Subcutaneous adipose tissue (tissue), 4 donors: ENCODE results near the gene PCGF3. TPM values are rescaled to one million over a fixed set of nuclear protein-coding genes. Genes with fewer than 3 reads are reported as not detected.

Experiments used
- CTCF ChIP-seq: fragments of 450-650 bp; IDR thresholded peaks from one replicate; pipeline ENCODE4 v1.5.1; 2016; ENCODE audit warnings: low read depth, mild to moderate bottlenecking, control low read depth, antibody characterized with exemption, moderate library complexity
- total RNA-seq, 4 donors: library from RNA; depleted of rRNA; stranded (reverse); fragments of >200 nt; gene quantifications; one replicate each; pipeline ENCODE4 v1.1.0, GENCODE V29; 2016

The PCGF3 gene
- total RNA-seq, 4 donors from 2014 or later = 36.7 to 72.2 (median 55.0) TPM

- TF ChIP-seq CTCF = no peak
Measured at GRCh38 chr4:682490-683172, 23.0 kb upstream of the PCGF3 start.

- no peak for TF ChIP-seq CTCF
Measured at GRCh38 chr4:683247-683897, 22.3 kb upstream of the PCGF3 start.

- TF ChIP-seq CTCF = no peak
Measured at GRCh38 chr4:683982-684622, 21.5 kb upstream of the PCGF3 start.

- TF ChIP-seq CTCF = no peak
Measured at GRCh38 chr4:684623-685327, 20.9 kb upstream of the PCGF3 start.

- no peak for TF ChIP-seq CTCF
Measured at GRCh38 chr4:685679-686412, 19.8 kb upstream of the PCGF3 start.

- no peak for TF ChIP-seq CTCF
Measured at GRCh38 chr4:686413-687040, 19.1 kb upstream of the PCGF3 start.
